Iris pigment epithelial cell (primary cell): Measurements from ENCODE around the gene ZNF500.

Experiments used
- DNase-seq: peaks from one replicate; pipeline ENCODE4 v3.0.0-alpha.2; 2011; ENCODE audit warnings: low read depth

Gene ZNF500

GRCh38 chr16:4704913-4705312, 62.0 kb downstream of the ZNF500 start:
- no peak for DNase-seq

DNA sequence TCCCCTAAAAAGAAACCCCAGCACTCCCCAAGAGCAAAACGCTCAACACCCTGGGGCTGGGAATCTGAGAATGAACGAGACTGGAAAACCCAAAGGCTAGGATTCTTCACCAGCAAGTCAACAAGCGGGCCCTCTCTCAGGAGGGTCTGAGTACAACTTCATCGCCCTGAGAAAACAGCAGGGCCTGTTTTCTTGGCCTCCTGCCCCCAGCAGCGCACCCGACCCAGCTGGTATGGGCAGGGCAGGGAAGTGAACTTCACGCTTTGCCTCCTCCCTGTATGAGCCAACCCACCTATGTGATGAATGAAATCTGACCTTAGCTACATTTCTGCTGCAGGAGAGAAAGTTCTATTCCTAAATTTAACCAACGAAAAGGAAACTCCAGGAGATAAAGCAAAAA, 62.5 kb downstream of the ZNF500 start:
- no peak for DNase-seq

DNA sequence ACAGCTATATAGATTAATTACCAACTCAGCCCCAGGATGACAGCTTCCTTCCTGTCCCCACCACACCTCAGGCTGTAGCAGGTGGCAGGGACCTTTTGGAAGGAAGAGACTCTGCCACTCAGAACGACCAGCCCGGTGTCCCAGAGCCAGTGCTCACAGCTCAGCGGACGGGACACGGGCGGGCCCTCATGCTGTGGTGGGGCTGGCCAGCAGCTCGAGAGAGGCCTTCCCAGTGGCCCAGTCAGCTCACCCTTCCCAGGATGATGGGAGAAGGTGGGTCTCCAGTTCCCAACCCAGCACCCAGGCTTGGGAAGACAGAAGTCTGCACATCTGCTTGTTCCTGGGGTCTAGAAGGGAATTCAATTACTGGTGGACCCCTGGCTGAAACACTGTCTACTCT, 63.1 kb downstream of the ZNF500 start:
- DNase-seq, result no peak

GRCh38 chr16:4702466-4702808, 64.5 kb downstream of the ZNF500 start:
- DNase-seq, result no peak

DNA sequence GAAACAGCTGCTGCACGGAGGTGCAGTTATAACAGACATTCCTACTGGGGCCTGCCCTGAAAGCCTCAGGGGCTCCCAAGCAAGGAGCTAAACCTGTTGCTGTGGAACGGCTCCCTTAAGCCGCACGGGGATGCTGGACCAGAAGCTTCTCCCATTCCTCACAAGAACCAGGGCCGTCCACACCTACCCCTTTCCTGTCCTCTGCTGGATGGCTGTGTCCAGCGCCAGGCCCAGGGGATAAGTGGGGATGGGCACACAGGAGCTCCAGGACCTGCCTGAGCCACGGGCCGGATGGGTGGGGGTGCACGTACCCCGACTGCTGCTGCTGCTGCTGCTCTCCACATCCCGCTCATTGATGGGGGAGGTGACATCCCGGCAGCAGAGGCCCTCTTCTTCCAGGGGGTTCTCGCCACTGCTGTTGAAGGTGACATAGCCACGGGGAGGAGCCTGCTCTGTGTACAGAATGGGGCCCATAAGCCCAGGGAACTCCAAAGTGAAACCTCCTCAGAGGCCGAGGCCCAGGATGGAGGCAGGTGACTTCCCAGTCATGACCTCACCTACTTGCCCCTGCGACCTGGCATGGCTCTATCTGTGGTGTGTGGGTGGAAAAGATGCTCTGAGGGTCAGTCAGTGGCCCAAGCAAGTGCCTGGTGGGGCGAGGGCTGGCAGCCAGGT, 65.0 kb downstream of the ZNF500 start:
- DNase-seq, result no peak

DNA sequence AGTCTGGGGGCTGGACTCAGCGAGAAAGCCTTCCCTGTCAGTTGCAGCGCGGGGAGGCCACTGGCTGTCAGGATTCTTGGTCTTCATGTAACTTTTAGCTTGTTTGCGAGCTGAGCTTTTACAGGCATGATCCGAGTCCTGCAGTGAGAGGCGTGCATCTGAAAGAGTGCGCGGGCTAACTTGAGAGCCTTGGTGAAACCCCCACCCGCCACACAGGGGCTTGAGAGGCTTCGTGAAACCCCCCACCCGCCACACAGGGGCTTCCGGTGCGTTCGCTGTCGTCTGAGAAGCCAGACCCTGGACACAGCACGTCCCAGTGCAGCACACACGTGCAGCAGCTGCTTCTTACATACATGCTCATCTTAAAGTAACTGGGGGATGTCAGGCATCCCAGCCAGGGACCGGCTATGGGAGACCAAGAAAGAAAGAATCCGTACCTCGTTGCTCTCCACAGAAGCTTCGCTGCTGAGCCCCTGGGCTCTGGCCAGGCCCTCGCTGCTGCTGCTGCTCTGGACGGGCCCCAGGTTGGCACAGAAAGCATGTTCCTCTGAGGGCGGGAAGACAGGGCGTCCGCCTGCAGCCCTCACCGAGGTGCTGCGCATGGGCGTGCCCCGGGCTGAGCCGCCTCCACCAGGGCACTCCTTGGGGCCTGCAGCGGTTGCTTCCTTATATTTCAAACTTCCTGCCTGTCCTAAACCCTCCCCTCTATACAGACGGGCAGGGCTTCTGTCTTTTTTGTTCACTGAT, 65.8 kb downstream of the ZNF500 start:
- DNase-seq, result no peak

DNA sequence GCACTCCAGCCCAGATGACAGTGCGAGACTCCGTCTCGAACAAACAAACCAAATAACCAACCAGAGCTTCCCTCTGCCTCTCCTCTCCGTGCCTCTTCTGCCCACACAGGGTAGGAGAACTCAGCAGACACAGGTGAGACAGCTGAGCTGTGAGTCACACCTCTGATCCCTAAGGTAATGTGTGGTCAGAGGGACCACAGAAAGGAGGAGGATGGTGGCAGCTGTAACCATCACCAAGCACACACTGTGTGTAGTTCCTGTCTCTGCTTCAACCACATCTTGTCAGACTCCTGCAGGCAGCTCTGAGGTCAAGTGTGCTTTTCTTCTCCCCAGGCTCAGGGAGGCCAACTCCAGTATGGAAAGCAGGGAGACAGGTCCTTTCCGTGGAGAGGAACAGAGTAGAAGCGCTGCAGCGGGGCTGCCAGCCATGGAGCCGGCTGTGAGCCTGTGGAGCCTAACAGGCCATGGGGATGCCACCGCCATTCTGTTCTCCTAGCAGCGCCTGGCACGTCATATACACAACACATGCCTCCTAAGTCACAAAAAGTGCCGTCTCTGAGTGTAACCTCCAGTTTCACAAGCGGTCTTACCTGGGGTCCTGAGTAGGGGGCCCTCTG, 66.5 kb downstream of the ZNF500 start:
- DNase-seq, result no peak

DNA sequence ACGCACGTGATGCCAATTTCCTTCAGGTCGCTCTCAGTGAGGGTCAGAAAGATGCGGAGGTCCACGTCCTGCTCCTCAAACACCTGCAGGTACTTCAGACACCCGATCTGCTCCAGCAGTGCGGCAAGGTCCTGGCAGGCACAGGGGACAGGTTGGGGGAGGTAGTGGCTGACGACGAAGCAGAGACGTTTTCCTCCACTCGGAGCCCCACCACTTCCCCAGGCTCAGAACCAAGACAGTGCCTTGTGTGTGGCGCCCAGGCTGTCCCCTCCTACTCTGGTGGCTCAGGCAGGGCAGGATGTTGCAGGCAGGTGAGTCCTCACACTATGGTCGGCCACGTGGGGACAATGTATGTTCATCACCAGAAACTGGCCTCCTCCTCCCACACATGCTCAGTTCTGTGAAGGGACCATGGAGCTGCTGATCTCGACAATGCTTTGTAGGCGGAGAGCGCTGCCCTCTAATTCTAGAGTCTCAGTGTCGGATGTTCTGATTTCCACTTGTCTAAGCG, 67.9 kb downstream of the ZNF500 start:
- no peak for DNase-seq

- DNase-seq, result no peak
Measured at GRCh38 chr16:4698321-4699045, 68.5 kb downstream of the ZNF500 start.
